Motor neuron (in vitro differentiated cells): Measurements from ENCODE around the gene RWDD3. TPM values are rescaled to one million over a fixed set of nuclear protein-coding genes. Genes with fewer than 3 reads are reported as not detected.

Experiments
- ATAC-seq, 8 experiments: fragments of 200-7000 bp; cut with Tn5 transposase; replicated peaks in 6 of 8; 2 replicates each; pipeline ENCODE4 v1.8.0; 2021; ENCODE audit warnings: mild to moderate bottlenecking in 8 of 8, moderate library complexity in 8 of 8
- H3K27ac ChIP-seq, 2 donors: fragments of 250-450 bp; sonication (Bioruptor Pico); 2 replicates each; pipeline ENCODE4 v1.9.0; 2021; ENCODE audit warnings: antibody characterized with exemption in 2 of 2, mild to moderate bottlenecking in 2 of 2, moderate library complexity in 1 of 2
- H3K4me1 ChIP-seq, 2 donors: fragments of 250-450 bp; sonication (Bioruptor Pico); replicated peaks in 1 of 2; 2 replicates each; pipeline ENCODE4 v1.6.1; 2021; ENCODE audit warnings: antibody characterized with exemption in 2 of 2, mild to moderate bottlenecking in 2 of 2, moderate library complexity in 1 of 2
- H3K4me3 ChIP-seq, 5 donors: fragments of 250-450 bp; sonication (Bioruptor Pico); 2 replicates each; pipeline ENCODE4 v1.9.0; 2021; ENCODE audit warnings: antibody characterized with exemption in 5 of 5, mild to moderate bottlenecking in 5 of 5, moderate library complexity in 4 of 5
- WGBS, 10 experiments: fragments of 450-650 bp; shearing (Covaris generic); methylation state at CpG; one replicate each; pipeline ENCODE4 v1.0.0; 2022; 5-methylcytosine and 5-hydroxymethylcytosine counted together
- in situ Hi-C, 9 experiments: fragments of 400-800 bp; cut with MboI; loops; one replicate each; pipeline ENCODE4 v1.15.0; 2021; ENCODE audit warnings: low sequenced_read_pairs in 9 of 9, low pct_unique_long_range_greater_than_20kb in 2 of 9; ENCODE audit not compliant: unreplicated experiment in 9 of 9
- total RNA-seq, 8 experiments: library from RNA; unstranded; fragments of 300-600 nt; gene quantifications; 2 replicates each; pipeline versions ENCODE4 v1.2.3 to v1.2.4, GENCODE V29; 2022

The RWDD3 gene
- total RNA-seq, 8 experiments from 2014 or later, result 10.9 to 33.6 (median 22.6) TPM

DNA sequence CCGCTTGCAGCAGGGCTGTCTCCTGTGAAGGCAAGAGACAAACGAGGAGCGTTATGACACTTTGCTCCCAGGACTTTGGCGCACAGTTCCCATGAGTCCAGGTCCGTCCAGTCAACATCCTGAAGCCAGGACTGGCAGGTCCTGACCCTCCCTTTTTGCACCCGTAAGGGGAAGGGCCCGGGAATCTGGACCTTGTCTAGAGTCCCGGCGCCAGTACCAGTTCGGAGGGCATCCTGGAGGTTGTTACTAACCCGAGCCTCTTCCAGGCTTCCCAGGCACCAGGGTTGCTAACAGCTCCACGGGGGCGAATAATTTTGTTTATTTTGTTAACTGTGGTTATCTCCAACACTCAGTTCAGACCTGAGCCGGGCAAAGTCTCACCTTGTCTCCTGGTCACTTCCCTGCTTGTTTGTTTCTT, 682 bp upstream of the RWDD3 start:
- peaks cover 1 to 10% of the 10 kb centered on the region in 2 donors for H3K4me1 ChIP-seq
- H3K27ac ChIP-seq, result no peak overlapping the region
- in situ Hi-C loops, result loop anchor here in 2 of 9 experiments (10.0 to 25.0 kb wide), 3 partner anchors 121 to 396 kb away; partner anchors contain the start of gene TLCD4 (in 1 of the 2)
- 0 to 71% (median 48%) methylated on average over 2 to 13 of the region's 14 CpGs; no CpG with 5 or more reads in 2 of the 10 experiments for WGBS, 10 experiments
- peak overlapping the region; percentile 58 to 86 (median 72) for H3K4me3 ChIP-seq
- ATAC-seq, result peak in 2 of 8 experiments; percentile 3 to 4

DNA sequence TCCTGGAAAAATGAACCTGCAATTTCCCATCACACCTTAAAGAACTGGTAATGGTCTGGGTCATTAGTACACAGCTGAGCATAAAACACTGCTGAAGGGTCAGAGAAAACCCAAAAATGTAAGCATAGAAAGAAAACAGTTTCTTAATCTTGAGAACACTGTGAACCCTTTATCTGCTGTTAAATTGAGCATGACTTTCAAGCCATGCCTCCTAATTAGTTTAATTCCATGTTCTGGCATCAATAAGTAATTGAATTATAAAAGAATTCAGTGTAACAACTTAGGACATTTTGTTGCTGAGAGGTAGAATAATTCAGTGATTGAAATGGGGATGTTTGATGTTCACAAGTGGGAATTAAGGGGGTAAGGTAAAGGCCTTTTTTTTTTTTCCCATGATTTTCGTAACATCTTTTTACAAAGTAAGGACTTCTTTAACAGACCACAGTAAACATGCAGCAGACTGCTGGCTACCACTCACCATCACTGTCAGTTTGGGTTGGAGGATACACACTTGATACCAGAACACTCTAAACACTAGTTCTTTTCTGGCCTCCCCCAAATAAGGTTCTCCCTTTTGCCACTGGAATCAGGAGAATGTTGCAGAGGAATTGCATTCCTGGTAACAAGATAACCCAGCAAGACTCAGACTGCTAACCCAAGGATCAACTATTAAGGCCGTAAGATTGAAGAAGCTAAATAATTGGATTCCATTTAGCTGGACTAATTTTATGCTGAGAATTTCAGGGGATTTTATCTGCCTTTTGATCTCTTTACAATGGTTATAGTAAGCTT, 3.0 kb downstream of the RWDD3 start:
- in situ Hi-C loops, result loop anchor here in 2 of 9 experiments (10.0 to 25.0 kb wide), 3 partner anchors 125 to 400 kb away; partner anchors contain the start of gene TLCD4 (in 1 of the 2)
- WGBS, 10 experiments, result 69 to 100% (median 91%) methylated on average over 1 to 2 of the region's 2 CpGs; no CpG with 5 or more reads in 1 of the 10 experiments
- Histone ChIP-seq H3K4me1 (peaks cover 3 to 10% of the 10 kb centered on the region in 2 donors), H3K27ac (no peak overlapping the region), H3K4me3 (no peak overlapping the region)
- ATAC-seq, result no peak

DNA sequence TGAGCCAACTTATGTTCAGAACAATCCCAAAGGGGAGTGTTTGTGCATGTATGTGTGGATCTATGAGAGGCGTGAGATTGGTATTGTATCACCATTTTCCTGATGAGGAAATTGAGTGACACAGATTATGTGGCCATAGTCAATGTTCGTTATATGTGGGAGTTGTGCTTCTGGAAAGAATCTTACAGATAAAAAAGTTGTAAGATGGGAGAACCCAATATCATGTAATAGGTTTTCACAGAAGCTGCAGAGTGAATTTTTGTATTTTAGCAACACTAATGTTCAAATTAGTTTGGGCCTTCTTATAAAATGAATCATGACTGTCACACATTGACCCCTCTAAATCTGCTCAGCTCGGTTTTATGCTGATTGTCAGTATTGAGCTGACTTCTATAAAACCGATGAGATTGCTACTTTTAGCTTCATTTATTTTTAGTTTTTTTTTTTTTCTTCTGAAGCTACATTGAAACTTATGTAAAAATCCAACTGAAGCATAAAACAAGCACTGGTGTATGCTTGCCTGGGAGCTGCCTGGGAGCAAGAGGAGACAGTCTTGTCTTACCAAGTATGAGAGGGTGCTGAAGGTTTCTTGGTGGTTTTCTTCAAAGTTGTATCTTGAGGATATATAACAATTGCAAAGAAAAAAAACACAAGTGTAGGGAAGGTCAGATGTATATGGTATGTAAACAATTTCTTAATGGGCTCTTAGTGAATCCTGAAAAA, 4.1 kb downstream of the RWDD3 start:
- in situ Hi-C loops, result loop anchor here in 2 of 9 experiments (10.0 to 25.0 kb wide), 3 partner anchors 126 to 401 kb away; partner anchors contain the start of gene TLCD4 (in 1 of the 2)
- Histone ChIP-seq H3K4me3 (no peak overlapping the region), H3K4me1 (peaks cover 3 to 5% of the 10 kb centered on the region in 2 donors), H3K27ac (no peak overlapping the region)
- ATAC-seq, result no peak
- 53 to 100% (median 72%) methylated on average over 1 to 4 of the region's 4 CpGs for WGBS, 10 experiments

DNA sequence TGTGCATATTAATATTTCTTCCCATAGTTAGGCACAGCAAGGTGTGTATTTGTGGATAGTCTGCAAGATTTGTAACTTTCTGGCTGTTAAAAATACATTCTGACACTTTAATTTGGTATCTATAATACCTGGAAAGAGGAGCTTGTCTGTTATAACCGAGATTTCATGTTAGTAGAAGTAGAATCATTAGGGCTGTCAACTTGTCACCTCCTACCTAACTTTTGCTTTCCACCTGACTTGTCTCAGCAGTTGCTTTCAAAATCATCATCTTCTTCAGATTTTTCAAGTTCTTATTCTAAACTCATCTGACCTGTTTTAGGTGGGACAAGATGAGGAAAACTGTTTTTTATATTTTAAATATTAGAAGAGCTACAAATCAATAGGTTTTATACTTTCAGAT, 11.0 kb downstream of the RWDD3 start:
- Histone ChIP-seq H3K27ac (no peak overlapping the region), H3K4me3 (no peak overlapping the region), H3K4me1 (peaks cover 2 to 19% of the 10 kb centered on the region in 2 donors)
- WGBS, 10 experiments, result 0 to 100% (median 83%) methylated on average over 1 of the region's 1 CpG; no CpG with 5 or more reads in 1 of the 10 experiments
- in situ Hi-C loops, result loop anchor here in 2 of 9 experiments (25.0 kb wide), 2 partner anchors 133 to 408 kb away; partner anchors contain the start of gene TLCD4 (in 1 of the 2)
- ATAC-seq, result no peak

DNA sequence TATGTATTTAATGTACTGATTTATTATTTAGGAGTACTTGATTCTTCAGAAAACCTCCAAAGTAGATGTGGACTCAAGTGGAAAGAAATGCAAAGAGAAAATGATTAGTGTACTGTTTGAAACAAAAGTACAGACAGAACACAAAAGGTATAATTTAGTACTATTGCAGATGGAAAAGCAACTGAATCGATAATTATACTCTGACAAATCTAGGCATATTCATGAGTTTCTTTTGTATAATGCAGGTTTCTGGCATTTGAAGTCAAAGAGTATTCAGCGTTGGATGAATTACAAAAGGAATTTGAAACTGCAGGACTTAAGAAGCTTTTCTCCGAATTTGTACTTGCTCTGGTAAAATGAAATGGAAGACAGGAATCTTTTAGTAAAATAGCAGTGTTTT, 12.5 kb downstream of the RWDD3 start:
- ATAC-seq, result no peak
- Histone ChIP-seq H3K4me1 (peaks cover 2 to 19% of the 10 kb centered on the region in 2 donors), H3K27ac (no peak overlapping the region), H3K4me3 (no peak overlapping the region)
- in situ Hi-C loops, result loop anchor here in 2 of 9 experiments (25.0 kb wide), 2 partner anchors 134 to 409 kb away; partner anchors contain the start of gene TLCD4 (in 1 of the 2)
- 15 to 100% (median 58%) methylated on average over 2 to 3 of the region's 3 CpGs for WGBS, 10 experiments

DNA sequence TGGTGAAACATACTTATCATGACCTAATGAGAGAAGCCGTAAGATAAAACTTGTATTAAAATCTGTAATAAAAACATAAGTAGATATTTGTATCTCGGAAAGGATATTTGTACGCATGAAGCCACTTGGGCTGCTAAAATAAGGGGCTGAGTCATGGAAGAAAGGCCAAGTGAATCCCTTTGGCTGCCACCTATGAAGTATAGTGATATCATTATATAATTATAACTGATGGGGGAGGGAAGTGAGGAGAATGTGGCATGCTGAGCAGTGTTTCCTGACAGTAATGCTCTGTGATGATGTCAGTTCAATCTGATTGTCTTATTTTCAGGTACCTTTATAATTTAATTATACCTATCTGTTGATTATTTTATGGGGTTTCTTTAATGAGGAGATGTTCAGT, 13.6 kb downstream of the RWDD3 start:
- Histone ChIP-seq H3K4me3 (no peak overlapping the region), H3K27ac (no peak overlapping the region), H3K4me1 (peaks cover 2 to 19% of the 10 kb centered on the region in 2 donors)
- WGBS, 10 experiments, result 86 to 100% (median 96%) methylated on average over 1 to 3 of the region's 3 CpGs; no CpG with 5 or more reads in 1 of the 10 experiments
- in situ Hi-C loops, result loop anchor here in 2 of 9 experiments (25.0 kb wide), 2 partner anchors 135 to 410 kb away; partner anchors contain the start of gene TLCD4 (in 1 of the 2)
- ATAC-seq, result peak in 5 of 8 experiments; percentile 79 to 96 (median 83)

DNA sequence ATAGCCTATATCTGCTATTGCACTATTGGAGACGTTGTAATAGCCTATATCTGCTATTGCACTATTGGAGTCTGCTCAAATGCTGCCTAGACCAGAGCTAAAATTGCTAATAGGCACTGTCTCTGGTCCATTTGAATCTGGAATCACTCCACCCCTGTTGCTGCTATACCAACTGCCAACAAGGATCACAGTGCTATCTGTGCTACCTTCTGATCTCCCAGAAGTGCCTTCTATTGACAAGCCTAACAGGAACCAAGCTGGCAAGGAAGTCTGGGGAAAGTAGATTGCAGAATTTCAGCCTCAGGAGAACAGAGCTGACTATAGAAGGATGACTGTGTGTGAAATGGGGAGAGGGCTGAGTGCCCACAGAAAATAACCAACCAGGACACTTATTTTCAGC, 15.9 kb downstream of the RWDD3 start:
- peak in 2 of 8 experiments; percentile 56 to 65 for ATAC-seq
- H3K27ac ChIP-seq, result no peak overlapping the region
- H3K4me1 ChIP-seq, result peaks cover 2 to 19% of the 10 kb centered on the region in 2 donors
- in situ Hi-C loops, result loop anchor here in 2 of 9 experiments (25.0 kb wide), 2 partner anchors 138 to 413 kb away; partner anchors contain the start of gene TLCD4 (in 1 of the 2)
- no peak overlapping the region for H3K4me3 ChIP-seq
- 50 to 100% (median 100%) methylated on average over 1 of the region's 1 CpG; no CpG with 5 or more reads in 5 of the 10 experiments for WGBS, 10 experiments

DNA sequence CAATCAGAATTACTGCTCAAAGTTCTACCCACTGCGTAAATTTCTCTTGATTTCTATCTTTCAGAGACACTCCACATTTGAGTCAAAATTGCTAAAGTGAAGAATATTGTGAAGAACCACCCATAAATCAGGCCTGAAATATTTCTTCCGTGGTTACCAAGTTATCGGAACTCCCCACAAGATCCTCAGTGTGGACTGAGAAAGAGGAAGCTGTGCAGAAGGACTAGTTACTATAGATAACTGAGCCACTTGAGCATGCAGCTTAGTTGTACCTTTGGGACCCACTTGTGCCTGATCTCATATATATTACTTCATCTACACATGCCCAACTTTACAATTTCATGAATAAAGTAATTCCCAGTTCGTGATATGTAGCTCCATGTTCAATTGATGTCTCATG, 18.4 kb downstream of the RWDD3 start:
- peaks cover 0 to 8% of the 10 kb centered on the region in 2 donors for H3K4me1 ChIP-seq
- H3K4me3 ChIP-seq, result no peak overlapping the region
- no peak overlapping the region for H3K27ac ChIP-seq
- WGBS, 10 experiments, result 90 to 100% (median 96%) methylated on average over 1 to 4 of the region's 4 CpGs; no CpG with 5 or more reads in 1 of the 10 experiments
- no peak for ATAC-seq
- in situ Hi-C loops, result no loop called here

DNA sequence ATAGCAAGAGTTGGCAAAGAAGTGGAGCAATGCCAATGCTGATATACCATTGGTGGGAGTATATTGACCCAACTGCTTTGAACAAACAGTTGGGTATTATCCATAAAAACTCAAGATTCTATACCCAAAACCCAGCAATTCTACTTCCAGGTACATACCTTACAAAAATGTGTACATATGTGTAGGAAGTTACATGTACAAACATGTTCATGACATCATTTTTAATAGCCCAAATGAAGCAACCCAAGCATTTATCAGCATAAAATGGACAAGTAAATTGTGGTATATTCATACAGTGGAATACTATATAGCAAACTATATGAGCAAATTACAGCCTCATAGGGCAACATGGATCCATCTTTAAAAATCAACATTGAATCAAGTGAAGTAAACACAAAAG, 20.9 kb downstream of the RWDD3 start:
- H3K27ac ChIP-seq, result no peak overlapping the region
- peaks cover 0 to 5% of the 10 kb centered on the region in 2 donors for H3K4me1 ChIP-seq
- no peak for ATAC-seq
- H3K4me3 ChIP-seq, result no peak overlapping the region
- in situ Hi-C loops, result no loop called here

DNA sequence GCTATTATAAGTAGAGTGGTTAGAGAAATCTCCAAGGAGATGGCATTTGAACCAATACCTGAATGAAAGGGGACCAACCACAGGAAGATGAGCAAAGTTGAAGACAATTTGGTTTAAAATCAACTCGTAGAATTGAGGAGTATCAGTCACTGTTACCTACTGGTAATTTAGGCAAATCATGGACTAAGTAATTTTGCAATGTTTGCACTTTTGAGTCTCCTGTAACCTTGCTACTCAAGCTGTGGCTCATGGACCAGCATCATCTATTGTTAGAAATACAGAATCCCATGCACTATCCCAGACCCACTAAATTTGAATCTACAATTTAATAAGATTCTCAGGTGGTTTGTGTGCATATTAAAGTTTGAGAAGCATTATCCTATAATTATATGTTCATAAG, 21.8 kb downstream of the RWDD3 start:
- no peak for ATAC-seq
- Histone ChIP-seq H3K27ac (no peak overlapping the region), H3K4me3 (no peak overlapping the region), H3K4me1 (peaks cover 0 to 5% of the 10 kb centered on the region in 2 donors)
- 0 to 86% (median 58%) methylated on average over 1 of the region's 1 CpG; no CpG with 5 or more reads in 2 of the 10 experiments for WGBS, 10 experiments
- in situ Hi-C loops, result no loop called here

DNA sequence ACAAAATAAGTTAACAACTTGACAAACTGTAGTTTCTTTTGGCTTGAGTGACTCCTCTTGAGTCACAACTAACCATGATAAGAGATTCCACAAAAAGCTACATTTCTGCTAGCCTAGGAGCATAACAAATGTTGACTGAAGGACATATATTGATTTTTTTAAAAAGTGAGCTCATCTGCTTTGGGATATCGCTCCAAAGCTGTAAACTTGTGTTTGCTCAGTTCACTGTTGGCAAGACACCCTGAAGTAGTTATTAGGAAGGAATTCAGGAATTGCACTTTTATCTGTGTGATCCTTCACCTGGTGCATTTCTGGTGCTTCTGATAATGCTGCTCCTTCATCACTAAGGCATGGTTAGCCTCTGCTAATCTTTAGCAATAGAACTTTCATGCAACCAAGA, 23.7 kb downstream of the RWDD3 start:
- ATAC-seq, result no peak
- peaks cover 0 to 5% of the 10 kb centered on the region in 2 donors for H3K4me1 ChIP-seq
- no peak overlapping the region for H3K27ac ChIP-seq
- in situ Hi-C loops, result no loop called here
- 71 to 100% (median 89%) methylated on average over 1 of the region's 1 CpG; no CpG with 5 or more reads in 3 of the 10 experiments for WGBS, 10 experiments
- H3K4me3 ChIP-seq, result no peak overlapping the region

DNA sequence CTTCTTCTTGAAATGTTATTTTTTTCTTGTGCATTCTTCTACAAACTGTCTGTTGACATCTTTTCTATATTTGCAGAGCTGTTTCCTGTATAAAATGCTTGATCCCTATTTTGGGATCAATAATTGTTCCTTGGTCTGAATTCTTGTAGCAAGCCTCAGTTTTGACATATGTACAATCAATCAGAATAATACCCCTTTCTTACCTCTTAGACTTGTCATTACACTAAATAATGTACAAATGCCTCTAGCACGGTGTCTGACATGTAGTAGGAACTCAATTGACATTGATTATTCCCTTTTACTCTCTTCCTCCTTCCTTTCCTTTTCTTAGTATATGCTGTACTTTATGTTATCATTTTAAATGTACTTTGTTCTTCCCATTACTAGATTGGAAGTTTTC, 25.2 kb downstream of the RWDD3 start:
- Histone ChIP-seq H3K4me3 (no peak overlapping the region), H3K27ac (no peak overlapping the region), H3K4me1 (peaks cover 0 to 5% of the 10 kb centered on the region in 2 donors)
- in situ Hi-C loops, result no loop called here
- no peak for ATAC-seq
- WGBS, 10 experiments, result 33 to 100% (median 80%) methylated on average over 1 of the region's 1 CpG; no CpG with 5 or more reads in 1 of the 10 experiments
